ENCODE results near the gene APOM. TPM values are rescaled to one million over a fixed set of nuclear protein-coding genes. Genes with fewer than 3 reads are reported as not detected.

Gene APOM
- total and polyA plus RNA-seq, 2 of the 4 experiments (the other 2 are of a cell fraction): 1.4 to 3.8 TPM

DNA sequence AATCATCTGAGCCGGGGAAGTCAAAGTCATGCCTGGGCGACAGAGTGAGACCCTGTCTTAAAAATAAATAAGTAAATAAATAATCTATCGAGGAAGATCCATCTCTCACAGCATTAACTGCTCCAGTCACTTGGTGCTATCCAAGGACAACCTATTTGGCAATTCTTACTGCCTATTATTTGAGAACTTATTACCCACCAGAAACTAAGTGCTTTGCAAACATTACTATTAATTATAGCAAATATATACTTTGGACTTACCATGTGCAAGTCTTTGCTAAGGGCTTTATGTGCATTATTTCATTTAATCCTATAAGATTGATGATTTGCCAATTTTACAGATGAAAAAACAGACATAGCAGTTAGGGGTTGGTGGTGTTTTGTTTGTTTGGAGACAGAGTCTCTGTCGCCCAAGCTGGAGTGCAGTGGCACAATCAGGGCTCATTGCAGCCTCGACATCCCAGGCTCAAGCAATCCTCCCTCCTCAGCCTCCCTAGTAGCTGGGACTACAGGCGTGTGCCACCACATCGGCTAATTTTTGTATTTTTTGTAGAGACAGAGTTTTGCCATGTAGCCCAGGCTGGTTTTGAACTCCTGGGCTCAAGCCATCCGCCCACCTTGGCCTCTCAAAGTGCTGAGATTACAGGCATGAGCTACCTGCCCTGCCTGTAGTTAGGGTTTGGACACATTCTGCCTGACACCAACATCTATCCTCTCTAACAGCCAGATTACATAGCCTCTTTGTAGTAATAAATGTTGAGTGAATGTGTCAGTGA lies 933 bp upstream of the APOM start:
- Histone ChIP-seq H4K20me1 (ENCODE audit: insufficient read depth, low read length) (peaks cover 17% of the 10 kb centered on the region), H2BK5ac (ENCODE audit: low read depth, low read length, poor library complexity, severe bottlenecking) (no peak overlapping the region), H3K4me3 (ENCODE audit: insufficient read depth, low read depth, low read length) (no peak overlapping the region), H3K23ac (ENCODE audit: low read depth, low read length) (no peak overlapping the region), H2BK15ac (ENCODE audit: low read depth, low read length) (no peak overlapping the region), H3K27me3 (ENCODE audit: control insufficient read depth, insufficient read depth, low read length) (no peaks in the 10 kb centered on the region), H3K4ac (ENCODE audit: low read depth, low read length) (no peak overlapping the region), H2BK120ac (ENCODE audit: low read depth, low read length) (no peak overlapping the region), H3K9ac (ENCODE audit: low read depth, low read length) (no peak overlapping the region), H4K91ac (ENCODE audit: insufficient read depth, low read depth, low read length) (no peak overlapping the region), H3K9me1 (ENCODE audit: insufficient read depth, low read length) (peaks cover 21% of the 10 kb centered on the region), H3K9me3 (ENCODE audit: control insufficient read depth, insufficient read depth, low read length) (no peaks in the 10 kb centered on the region), H3K56ac (ENCODE audit: extremely low read depth, insufficient read depth, low read length) (no peak overlapping the region), H3K79me1 (ENCODE audit: low read depth in 1 of 2, low read length in 2 of 2) (peaks cover 18 to 72% of the 10 kb centered on the region in 2 experiments; a peak in 3 of 4 replicates), H2AFZ (replicated peaks; ENCODE audit: low read length, poor library complexity) (no peak overlapping the region), H3K27ac (ENCODE audit: insufficient read depth, low read length) (no peak overlapping the region), H2AK5ac (ENCODE audit: low read depth, low read length) (no peak overlapping the region), H3K4me1 (ENCODE audit: control insufficient read depth, insufficient read depth, low read length) (peaks cover 13% of the 10 kb centered on the region; the same call in 1 of the 2 replicates), H4K8ac (ENCODE audit: low read depth in 2 of 2, low read length in 2 of 2) (no peak overlapping the region), H3K14ac (replicated peaks; ENCODE audit: low read depth, low read length) (no peak overlapping the region), H2AK9ac (replicated peaks; ENCODE audit: low read depth, low read length, poor library complexity) (no peak overlapping the region), H3K4me2 (ENCODE audit: low read depth, low read length) (no peak overlapping the region), H4K5ac (ENCODE audit: low read depth, low read length) (no peak overlapping the region), H3K18ac (ENCODE audit: low read depth, low read length) (no peak overlapping the region), H2BK20ac (ENCODE audit: low read depth, low read length) (no peak overlapping the region), H3K36me3 (ENCODE audit: control insufficient read depth, insufficient read depth, low read length) (peaks cover 8% of the 10 kb centered on the region)
- no peak for ATAC-seq (ENCODE audit: low read depth)
- CTCF ChIA-PET: no interaction called here
- no peak for DNase-seq
- POLR2A ChIA-PET (ENCODE audit: unreplicated experiment): no interaction called here
- WGBS, 2 experiments (ENCODE audit: extremely low coverage in 2 of 2, insufficient read length in 1 of 2): 94% methylated on average over 2 of the region's 8 CpGs; no CpG with 5 or more reads in 1 of the 2 experiments
- intact Hi-C loops (cut with micrococcal nuclease): no loop called here
- no TSS peak for BruUV-seq (replicated peaks)
- TF ChIP-seq BHLHE40 (IDR thresholded peaks at IDR 0.05; ENCODE audit: low read depth, low read length) (no peak), RFX5 (IDR thresholded peaks at IDR 0.05; ENCODE audit: low read depth, low read length) (no peak), POLR2A (IDR thresholded peaks at IDR 0.05; ENCODE audit: low read depth, low read length) (no peak), FOS (IDR thresholded peaks at IDR 0.05; ENCODE audit: low read depth, low read length) (no peak), MAZ (IDR thresholded peaks at IDR 0.05; ENCODE audit: borderline replicate concordance, low read depth, low read length) (no peak), MXI1 (IDR thresholded peaks at IDR 0.05; ENCODE audit: borderline replicate concordance, low read depth, low read length) (no peak)
- TF ChIP-seq, protein P1, sequence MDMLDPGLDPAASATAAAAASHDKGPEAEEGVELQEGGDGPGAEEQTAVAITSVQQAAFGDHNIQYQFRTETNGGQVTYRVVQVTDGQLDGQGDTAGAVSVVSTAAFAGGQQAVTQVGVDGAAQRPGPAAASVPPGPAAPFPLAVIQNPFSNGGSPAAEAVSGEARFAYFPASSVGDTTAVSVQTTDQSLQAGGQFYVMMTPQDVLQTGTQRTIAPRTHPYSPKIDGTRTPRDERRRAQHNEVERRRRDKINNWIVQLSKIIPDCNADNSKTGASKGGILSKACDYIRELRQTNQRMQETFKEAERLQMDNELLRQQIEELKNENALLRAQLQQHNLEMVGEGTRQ (IDR thresholded peaks at IDR 0.05; ENCODE audit: low read depth, low read length): no peak
- dilution Hi-C loops (cut with HindIII; ENCODE audit: low sequenced_read_pairs, unreplicated experiment): no loop called here
- in situ Hi-C loops (cut with MboI; ENCODE audit: low sequenced_read_pairs): no loop called here

All from IMR-90 (cell line).